ENCODE data around the gene NRP2.

- TF ChIP-seq CSDC2 (CRISPR knock-in tag; IDR thresholded peaks at IDR 0.05) (no peak), RARB (CRISPR knock-in tag; IDR thresholded peaks at IDR 0.05) (no peak), PATZ1 (CRISPR knock-in tag; IDR thresholded peaks at IDR 0.05; ENCODE audit: borderline replicate concordance) (no peak), ARNTL (CRISPR knock-in tag; IDR thresholded peaks at IDR 0.05; ENCODE audit: borderline replicate concordance, low read depth) (no peak), ISL1 (CRISPR knock-in tag; IDR thresholded peaks at IDR 0.05) (no peak), ZFP3 (CRISPR knock-in tag; IDR thresholded peaks at IDR 0.05) (no peak), BACH2 (CRISPR knock-in tag; IDR thresholded peaks at IDR 0.05; ENCODE audit: borderline replicate concordance) (no peak), TOX (CRISPR knock-in tag; IDR thresholded peaks at IDR 0.05; ENCODE audit: borderline replicate concordance) (no peak), ZFP30 (CRISPR knock-in tag; IDR thresholded peaks at IDR 0.05) (no peak), TCF4 (CRISPR knock-in tag; IDR thresholded peaks at IDR 0.05; ENCODE audit: borderline replicate concordance) (no peak)
- TF ChIP-seq, protein P1, sequence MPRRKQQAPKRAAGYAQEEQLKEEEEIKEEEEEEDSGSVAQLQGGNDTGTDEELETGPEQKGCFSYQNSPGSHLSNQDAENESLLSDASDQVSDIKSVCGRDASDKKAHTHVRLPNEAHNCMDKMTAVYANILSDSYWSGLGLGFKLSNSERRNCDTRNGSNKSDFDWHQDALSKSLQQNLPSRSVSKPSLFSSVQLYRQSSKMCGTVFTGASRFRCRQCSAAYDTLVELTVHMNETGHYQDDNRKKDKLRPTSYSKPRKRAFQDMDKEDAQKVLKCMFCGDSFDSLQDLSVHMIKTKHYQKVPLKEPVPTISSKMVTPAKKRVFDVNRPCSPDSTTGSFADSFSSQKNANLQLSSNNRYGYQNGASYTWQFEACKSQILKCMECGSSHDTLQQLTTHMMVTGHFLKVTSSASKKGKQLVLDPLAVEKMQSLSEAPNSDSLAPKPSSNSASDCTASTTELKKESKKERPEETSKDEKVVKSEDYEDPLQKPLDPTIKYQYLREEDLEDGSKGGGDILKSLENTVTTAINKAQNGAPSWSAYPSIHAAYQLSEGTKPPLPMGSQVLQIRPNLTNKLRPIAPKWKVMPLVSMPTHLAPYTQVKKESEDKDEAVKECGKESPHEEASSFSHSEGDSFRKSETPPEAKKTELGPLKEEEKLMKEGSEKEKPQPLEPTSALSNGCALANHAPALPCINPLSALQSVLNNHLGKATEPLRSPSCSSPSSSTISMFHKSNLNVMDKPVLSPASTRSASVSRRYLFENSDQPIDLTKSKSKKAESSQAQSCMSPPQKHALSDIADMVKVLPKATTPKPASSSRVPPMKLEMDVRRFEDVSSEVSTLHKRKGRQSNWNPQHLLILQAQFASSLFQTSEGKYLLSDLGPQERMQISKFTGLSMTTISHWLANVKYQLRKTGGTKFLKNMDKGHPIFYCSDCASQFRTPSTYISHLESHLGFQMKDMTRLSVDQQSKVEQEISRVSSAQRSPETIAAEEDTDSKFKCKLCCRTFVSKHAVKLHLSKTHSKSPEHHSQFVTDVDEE (CRISPR knock-in tag; IDR thresholded peaks at IDR 0.05): no peak
- TF ChIP-seq, protein P2, sequence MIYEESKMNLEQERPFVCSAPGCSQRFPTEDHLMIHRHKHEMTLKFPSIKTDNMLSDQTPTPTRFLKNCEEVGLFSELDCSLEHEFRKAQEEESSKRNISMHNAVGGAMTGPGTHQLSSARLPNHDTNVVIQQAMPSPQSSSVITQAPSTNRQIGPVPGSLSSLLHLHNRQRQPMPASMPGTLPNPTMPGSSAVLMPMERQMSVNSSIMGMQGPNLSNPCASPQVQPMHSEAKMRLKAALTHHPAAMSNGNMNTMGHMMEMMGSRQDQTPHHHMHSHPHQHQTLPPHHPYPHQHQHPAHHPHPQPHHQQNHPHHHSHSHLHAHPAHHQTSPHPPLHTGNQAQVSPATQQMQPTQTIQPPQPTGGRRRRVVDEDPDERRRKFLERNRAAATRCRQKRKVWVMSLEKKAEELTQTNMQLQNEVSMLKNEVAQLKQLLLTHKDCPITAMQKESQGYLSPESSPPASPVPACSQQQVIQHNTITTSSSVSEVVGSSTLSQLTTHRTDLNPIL (CRISPR knock-in tag; IDR thresholded peaks at IDR 0.05; ENCODE audit: low read depth): no peak
Measured at GRCh38 chr2:205703471-205704126, 21.3 kb downstream of the NRP2 start.
